Mesenchymal stem cell (in vitro differentiated cells and primary cell): ENCODE data around the gene CCNE1.

ENCODE experiments used
- DNase-seq: peaks from one replicate; pipeline ENCODE4 v3.0.0-alpha.2; 2013
- H2AFZ ChIP-seq: one replicate; pipeline ENCODE4 v1.6.1; 2013; ENCODE audit warnings: low read depth, mild to moderate bottlenecking, control low read depth, inconsistent platforms, low read length, moderate library complexity
- H2AK5ac ChIP-seq: 2 replicates; pipeline ENCODE4 v1.6.1; 2013; ENCODE audit warnings: low read length, moderate library complexity, mild to moderate bottlenecking, inconsistent platforms; ENCODE audit not compliant: severe bottlenecking
- H2BK120ac ChIP-seq: one replicate; pipeline ENCODE4 v1.6.1; 2013; ENCODE audit warnings: low read depth, mild to moderate bottlenecking, inconsistent platforms, low read length, moderate library complexity
- H2BK12ac ChIP-seq, 2 experiments: one replicate each; pipeline ENCODE4 v1.6.1; 2013; ENCODE audit warnings: inconsistent platforms in 2 of 2, low read length in 2 of 2, mild to moderate bottlenecking in 2 of 2, moderate library complexity in 2 of 2, control low read depth in 1 of 2
- H2BK15ac ChIP-seq: one replicate; pipeline ENCODE4 v1.6.1; 2013; ENCODE audit warnings: mild to moderate bottlenecking, low read depth, inconsistent platforms; ENCODE audit not compliant: poor library complexity, severe bottlenecking
- H2BK5ac ChIP-seq: 2 replicates; pipeline ENCODE4 v1.6.1; 2013; ENCODE audit warnings: low read depth, mild to moderate bottlenecking, low read length, control low read depth, inconsistent platforms; ENCODE audit not compliant: poor library complexity, severe bottlenecking
- H3K14ac ChIP-seq, 2 experiments: one replicate each; pipeline ENCODE4 v1.6.1; 2013; ENCODE audit warnings: inconsistent platforms in 2 of 2, low read length in 2 of 2, control low read depth in 1 of 2, mild to moderate bottlenecking in 1 of 2, moderate library complexity in 1 of 2
- H3K18ac ChIP-seq, 2 experiments: one replicate each; pipeline ENCODE4 v1.6.1; 2013; ENCODE audit warnings: inconsistent platforms in 2 of 2, low read length in 2 of 2, control low read depth in 1 of 2, low read depth in 1 of 2, mild to moderate bottlenecking in 1 of 2
- H3K23ac ChIP-seq, 2 experiments: one replicate each; pipeline ENCODE4 v1.6.1; 2013; ENCODE audit warnings: inconsistent platforms in 2 of 2, low read length in 2 of 2, mild to moderate bottlenecking in 2 of 2, moderate library complexity in 2 of 2, control low read depth in 1 of 2
- H3K27ac ChIP-seq: 2 replicates; pipeline ENCODE4 v1.5.1; 2013; ENCODE audit warnings: mild to moderate bottlenecking, moderate library complexity, low read length, control low read depth, inconsistent platforms; ENCODE audit not compliant: poor library complexity, severe bottlenecking
- H3K27me3 ChIP-seq, 2 experiments: 2 replicates each; pipeline versions ENCODE4 v1.6.1 to v1.7.0; 2013; ENCODE audit warnings: low read length in 2 of 2, mild to moderate bottlenecking in 2 of 2, moderate library complexity in 2 of 2, control low read depth in 1 of 2, inconsistent platforms in 1 of 2; ENCODE audit not compliant: control insufficient read depth in 1 of 2, insufficient read depth in 1 of 2
- H3K36me3 ChIP-seq, 2 experiments: 2 replicates each; pipeline versions ENCODE4 v1.6.1 to v1.7.0; 2013; ENCODE audit warnings: low read length in 2 of 2, control low read depth in 1 of 2, inconsistent platforms in 1 of 2, low read depth in 1 of 2, mild to moderate bottlenecking in 1 of 2; ENCODE audit not compliant: insufficient read depth in 2 of 2, control insufficient read depth in 1 of 2
- H3K4ac ChIP-seq, 2 experiments: one replicate each; pipeline ENCODE4 v1.6.1; 2013; ENCODE audit warnings: inconsistent platforms in 2 of 2, low read length in 2 of 2, mild to moderate bottlenecking in 2 of 2, moderate library complexity in 2 of 2, control low read depth in 1 of 2, low read depth in 1 of 2
- H3K4me1 ChIP-seq: 2 replicates; pipeline ENCODE4 v1.6.1; 2013; ENCODE audit warnings: low read depth, low read length, control low read depth; ENCODE audit not compliant: control insufficient read depth, insufficient read depth
- H3K4me2 ChIP-seq: 2 replicates; pipeline ENCODE4 v1.6.1; 2013; ENCODE audit warnings: low read length, mild to moderate bottlenecking, inconsistent platforms; ENCODE audit not compliant: poor library complexity, severe bottlenecking
- H3K4me3 ChIP-seq, 2 experiments: 2 replicates each; pipeline versions ENCODE4 v1.5.1 to v1.7.0; 2013; ENCODE audit warnings: low read length in 2 of 2, mild to moderate bottlenecking in 2 of 2, control low read depth in 1 of 2, low read depth in 1 of 2; ENCODE audit not compliant: insufficient read depth in 1 of 2
- H3K79me1 ChIP-seq: replicated peaks from 2 replicates; pipeline ENCODE4 v1.6.1; 2013; ENCODE audit warnings: mild to moderate bottlenecking, control low read depth, low read length, inconsistent platforms; ENCODE audit not compliant: poor library complexity, severe bottlenecking
- H3K9ac ChIP-seq: 2 replicates; pipeline ENCODE4 v1.7.0; 2013; ENCODE audit warnings: mild to moderate bottlenecking, low read length, moderate library complexity
- H3K9me3 ChIP-seq: 2 replicates; pipeline ENCODE4 v1.7.0; 2013; ENCODE audit warnings: mild to moderate bottlenecking, low read length; ENCODE audit not compliant: control insufficient read depth
- H4K8ac ChIP-seq: one replicate; pipeline ENCODE4 v1.6.1; 2013; ENCODE audit warnings: inconsistent platforms, mild to moderate bottlenecking, low read length, moderate library complexity
- H4K91ac ChIP-seq: one replicate; pipeline ENCODE4 v1.6.1; 2013; ENCODE audit warnings: mild to moderate bottlenecking, low read length, inconsistent platforms
- WGBS: methylation state at CpG from one replicate; pipeline ENCODE4 v1.1.7; 2013; ENCODE audit warnings: mixed read lengths; 5-methylcytosine and 5-hydroxymethylcytosine counted together

The CCNE1 gene

GRCh38 chr19:29771708-29772414 is 39.9 kb upstream of the CCNE1 start:
- Histone ChIP-seq H3K9ac (no peak overlapping the region), H2BK12ac (no peak overlapping the region), H2BK5ac (no peak overlapping the region), H3K14ac (no peak overlapping the region), H4K91ac (no peak overlapping the region), H3K27me3 (peaks cover 8 to 25% of the 10 kb centered on the region in 2 experiments), H2AK5ac (no peak overlapping the region), H2BK15ac (peak overlapping the region; percentile 15), H3K9me3 (no peaks in the 10 kb centered on the region), H4K8ac (peak overlapping the region; percentile 7), H3K18ac (peak overlapping the region in 1 of 2 experiments; percentile 59), H3K79me1 (no peaks in the 10 kb centered on the region), H3K4me3 (no peak overlapping the region), H3K36me3 (no peaks in the 10 kb centered on the region), H2AFZ (no peak overlapping the region), H3K27ac (no peak overlapping the region), H3K23ac (no peak overlapping the region), H3K4me1 (peaks cover 6% of the 10 kb centered on the region), H3K4ac (no peak overlapping the region), H3K4me2 (no peak overlapping the region), H2BK120ac (no peak overlapping the region)
- peak; percentile 69 for DNase-seq
- 27% methylated on average over 14 of the region's 14 CpGs for WGBS

- Histone ChIP-seq H3K4me3 (no peak overlapping the region), H3K36me3 (no peaks in the 10 kb centered on the region), H3K27ac (no peak overlapping the region), H2BK5ac (no peak overlapping the region), H3K9ac (no peak overlapping the region), H3K4me1 (peaks cover 6% of the 10 kb centered on the region), H2BK12ac (peak overlapping the region in 1 of 2 experiments; percentile 52), H3K4me2 (no peak overlapping the region), H3K27me3 (peaks cover 9 to 22% of the 10 kb centered on the region in 2 experiments), H2BK120ac (no peak overlapping the region), H3K18ac (no peak overlapping the region), H4K8ac (peak overlapping the region; percentile 45), H2AFZ (no peak overlapping the region), H3K79me1 (no peaks in the 10 kb centered on the region), H2BK15ac (no peak overlapping the region), H3K23ac (no peak overlapping the region), H3K9me3 (no peaks in the 10 kb centered on the region), H4K91ac (peak overlapping the region; percentile 77), H2AK5ac (no peak overlapping the region), H3K14ac (peak overlapping the region in 1 of 2 experiments; percentile 35), H3K4ac (peak overlapping the region in 1 of 2 experiments; percentile 77)
- DNase-seq: no peak
- WGBS: 80% methylated on average over 6 of the region's 6 CpGs
Measured at GRCh38 chr19:29772696-29773095, 39.1 kb upstream of the CCNE1 start.

GRCh38 chr19:29773141-29773540 is 38.6 kb upstream of the CCNE1 start:
- Histone ChIP-seq H3K9me3 (no peaks in the 10 kb centered on the region), H3K27ac (no peak overlapping the region), H3K9ac (no peak overlapping the region), H4K8ac (peak overlapping the region; percentile 45), H3K18ac (no peak overlapping the region), H3K36me3 (no peaks in the 10 kb centered on the region), H2BK5ac (no peak overlapping the region), H3K79me1 (no peaks in the 10 kb centered on the region), H3K14ac (no peak overlapping the region), H2AK5ac (no peak overlapping the region), H3K4ac (peak overlapping the region in 1 of 2 experiments; percentile 77), H3K4me1 (peaks cover 6% of the 10 kb centered on the region), H3K4me3 (no peak overlapping the region), H3K27me3 (peaks cover 13 to 27% of the 10 kb centered on the region in 2 experiments), H2BK120ac (no peak overlapping the region), H2BK12ac (peak overlapping the region in 1 of 2 experiments; percentile 52), H2AFZ (no peak overlapping the region), H4K91ac (peak overlapping the region; percentile 77), H3K23ac (no peak overlapping the region), H2BK15ac (no peak overlapping the region), H3K4me2 (no peak overlapping the region)
- 95% methylated on average over 6 of the region's 8 CpGs for WGBS
- DNase-seq: no peak

- peak overlapping the region in 1 of 2 experiments; percentile 60 for H3K14ac ChIP-seq
- H3K36me3 ChIP-seq: no peaks in the 10 kb centered on the region
- H4K91ac ChIP-seq: peak overlapping the region; percentile 48
- H3K27me3 ChIP-seq: peaks cover 12 to 31% of the 10 kb centered on the region in 2 experiments
- H3K79me1 ChIP-seq: no peaks in the 10 kb centered on the region
- peak overlapping the region; percentile 50 to 95 for H3K18ac ChIP-seq
- H2BK15ac ChIP-seq: no peak overlapping the region
- H3K4me1 ChIP-seq: peaks cover 6% of the 10 kb centered on the region
- H3K9ac ChIP-seq: no peak overlapping the region
- WGBS: 92% methylated on average over 5 of the region's 6 CpGs
- H2BK12ac ChIP-seq: peak overlapping the region; percentile 69 to 97
- H4K8ac ChIP-seq: no peak overlapping the region
- no peak overlapping the region for H2AK5ac ChIP-seq
- no peak overlapping the region for H3K27ac ChIP-seq
- no peak overlapping the region for H2AFZ ChIP-seq
- H3K4me2 ChIP-seq: no peak overlapping the region
- H3K23ac ChIP-seq: no peak overlapping the region
- no peak overlapping the region for H3K4me3 ChIP-seq
- H2BK5ac ChIP-seq: no peak overlapping the region
- H2BK120ac ChIP-seq: peak overlapping the region; percentile 8
- no peak for DNase-seq
- H3K4ac ChIP-seq: peak overlapping the region in 1 of 2 experiments; percentile 15
- H3K9me3 ChIP-seq: no peaks in the 10 kb centered on the region
Measured at GRCh38 chr19:29774126-29774525, 37.7 kb upstream of the CCNE1 start.
